Adipocyte (in vitro differentiated cells): ENCODE measurements around the gene HACD2.

ENCODE experiments used
- DNase-seq: peaks from one replicate; pipeline ENCODE4 v3.0.0-alpha.2; 2015; ENCODE audit warnings: low read depth
- H3K27me3 ChIP-seq: replicated peaks from 2 replicates; pipeline ENCODE4 v1.7.0; 2013; ENCODE audit warnings: mild to moderate bottlenecking, low read length, moderate library complexity; ENCODE audit not compliant: control insufficient read depth, insufficient read depth
- H3K36me3 ChIP-seq: 2 replicates; pipeline ENCODE4 v1.7.0; 2013; ENCODE audit warnings: low read length, mild to moderate bottlenecking, moderate library complexity; ENCODE audit not compliant: control insufficient read depth, insufficient read depth, severe bottlenecking
- H3K4me1 ChIP-seq: 2 replicates; pipeline ENCODE4 v1.7.0; 2013; ENCODE audit warnings: mild to moderate bottlenecking, low read length, moderate library complexity; ENCODE audit not compliant: control insufficient read depth, insufficient read depth
- H3K4me3 ChIP-seq: 2 replicates; pipeline ENCODE4 v1.7.0; 2013; ENCODE audit warnings: mild to moderate bottlenecking, low read length, moderate library complexity
- H3K9ac ChIP-seq: 2 replicates; pipeline ENCODE4 v1.7.0; 2013; ENCODE audit warnings: mild to moderate bottlenecking, low read length, moderate library complexity
- H3K9me3 ChIP-seq: 2 replicates; pipeline ENCODE4 v1.7.0; 2013; ENCODE audit warnings: mild to moderate bottlenecking, low read length, moderate library complexity; ENCODE audit not compliant: control insufficient read depth

Gene HACD2

GRCh38 chr3:123479891-123480290 is 105.0 kb downstream of the HACD2 start:
- H3K9me3 ChIP-seq, result no peaks in the 10 kb centered on the region
- no peak overlapping the region for H3K4me3 ChIP-seq
- H3K9ac ChIP-seq, result no peak overlapping the region
- H3K4me1 ChIP-seq, result no peaks in the 10 kb centered on the region
- peaks cover 42% of the 10 kb centered on the region for H3K27me3 ChIP-seq
- no peak for DNase-seq
- H3K36me3 ChIP-seq, result no peaks in the 10 kb centered on the region

GRCh38 chr3:123478314-123478713 is 106.5 kb downstream of the HACD2 start:
- Histone ChIP-seq H3K4me3 (no peak overlapping the region), H3K36me3 (no peaks in the 10 kb centered on the region), H3K9ac (no peak overlapping the region), H3K4me1 (no peaks in the 10 kb centered on the region), H3K9me3 (no peaks in the 10 kb centered on the region), H3K27me3 (peaks cover 47% of the 10 kb centered on the region)
- DNase-seq, result no peak

DNA sequence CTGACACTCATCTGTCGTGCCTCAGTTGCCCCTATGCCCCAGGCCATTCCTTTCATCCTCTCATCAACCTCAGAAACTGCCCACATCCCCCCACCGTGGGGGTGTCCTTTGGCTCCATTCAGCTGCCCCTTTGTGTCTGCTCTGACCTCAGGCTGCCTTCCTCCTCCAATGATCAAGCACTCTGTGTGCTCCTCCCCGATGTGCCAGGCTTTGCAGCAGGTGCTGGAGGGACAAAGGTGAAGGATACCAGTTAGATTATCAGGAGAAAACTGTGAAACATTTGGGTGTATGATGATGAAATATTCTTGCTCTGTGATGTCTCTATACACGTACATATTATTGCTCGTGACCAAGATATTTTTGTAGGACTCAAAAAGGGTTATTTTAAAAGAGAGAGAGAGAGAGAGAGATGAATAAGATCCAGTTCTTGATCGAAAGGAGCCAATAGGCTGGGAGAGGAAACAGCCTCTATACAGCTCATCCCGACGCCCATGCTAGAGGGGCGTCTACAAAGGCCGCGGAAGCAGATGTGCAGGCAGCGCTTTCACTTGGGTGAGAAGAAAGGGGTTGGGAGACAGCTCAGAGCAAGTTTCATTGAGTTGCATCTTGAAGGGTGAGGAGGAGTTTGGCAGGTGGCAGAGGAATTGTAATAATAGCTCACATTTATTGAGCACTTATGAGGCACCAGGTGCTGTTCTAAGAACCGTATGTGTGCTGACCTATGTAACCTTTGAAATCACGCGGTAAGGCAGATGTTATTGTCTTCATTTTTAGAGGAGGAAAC is 107.7 kb downstream of the HACD2 start:
- Histone ChIP-seq H3K9ac (no peak overlapping the region), H3K4me3 (no peak overlapping the region), H3K4me1 (no peaks in the 10 kb centered on the region), H3K9me3 (no peaks in the 10 kb centered on the region), H3K27me3 (peaks cover 47% of the 10 kb centered on the region), H3K36me3 (no peaks in the 10 kb centered on the region)
- no peak for DNase-seq

GRCh38 chr3:123475786-123476185 is 109.1 kb downstream of the HACD2 start:
- Histone ChIP-seq H3K9ac (no peak overlapping the region), H3K27me3 (peaks cover 61% of the 10 kb centered on the region), H3K4me3 (no peak overlapping the region), H3K9me3 (no peaks in the 10 kb centered on the region), H3K4me1 (no peaks in the 10 kb centered on the region), H3K36me3 (no peaks in the 10 kb centered on the region)
- DNase-seq, result no peak

DNA sequence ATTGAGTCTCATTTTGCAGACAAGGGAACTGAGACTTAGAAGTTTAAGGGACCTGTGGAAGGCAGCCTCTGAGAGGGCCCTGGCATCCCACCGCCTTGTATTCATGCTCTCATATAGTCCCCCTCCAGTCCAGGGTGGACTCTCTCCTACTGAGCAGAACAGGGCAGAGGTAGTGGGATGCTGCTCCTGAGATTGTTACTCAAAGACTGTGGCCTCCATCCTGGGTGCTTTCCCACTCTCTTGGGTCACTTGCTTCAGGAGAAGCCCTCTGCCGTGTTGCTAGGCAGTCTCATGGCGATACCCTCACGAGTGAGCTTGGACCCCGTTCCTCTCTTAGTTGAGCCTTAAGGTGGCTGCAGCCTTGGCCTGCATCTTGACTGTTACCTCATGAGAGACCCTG is 113.7 kb downstream of the HACD2 start:
- H3K27me3 ChIP-seq, result peaks cover 60% of the 10 kb centered on the region
- H3K4me3 ChIP-seq, result no peak overlapping the region
- no peaks in the 10 kb centered on the region for H3K36me3 ChIP-seq
- no peak for DNase-seq
- no peaks in the 10 kb centered on the region for H3K4me1 ChIP-seq
- no peak overlapping the region for H3K9ac ChIP-seq
- H3K9me3 ChIP-seq, result no peaks in the 10 kb centered on the region

DNA sequence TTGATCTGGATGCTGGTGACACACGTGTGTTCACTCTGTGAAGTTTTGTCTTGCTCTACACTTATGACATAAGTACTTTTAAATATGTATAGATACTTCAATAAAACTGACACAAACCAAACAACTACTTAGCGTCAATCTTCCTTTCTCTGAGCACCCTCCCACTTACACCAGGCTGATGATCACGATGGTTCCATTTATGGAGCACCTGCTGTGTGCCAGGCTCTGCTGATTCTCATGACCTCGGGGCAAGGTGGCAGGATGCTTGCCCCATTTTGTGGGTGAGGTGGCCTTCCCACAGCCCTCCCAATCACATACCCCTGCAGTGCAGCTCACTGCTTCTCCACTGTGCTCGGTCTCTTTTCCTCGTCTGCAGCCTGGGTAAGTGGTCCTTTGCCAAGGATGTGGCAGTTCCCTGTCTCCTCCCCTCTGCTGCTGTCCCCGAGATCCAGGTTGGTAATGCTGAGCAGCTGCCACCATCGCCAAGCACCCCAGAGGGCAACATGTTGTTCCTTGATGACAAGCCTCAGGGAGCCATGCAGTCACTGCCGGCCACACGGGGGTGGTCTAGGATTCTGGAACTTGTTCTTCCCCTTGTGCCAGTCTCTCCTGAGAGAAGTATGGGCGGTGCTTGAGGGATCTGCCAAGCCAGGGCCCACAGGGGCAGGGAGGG is 115.4 kb downstream of the HACD2 start:
- H3K4me3 ChIP-seq, result no peak overlapping the region
- peaks cover 65% of the 10 kb centered on the region for H3K27me3 ChIP-seq
- no peak for DNase-seq
- H3K4me1 ChIP-seq, result no peaks in the 10 kb centered on the region
- H3K9ac ChIP-seq, result no peak overlapping the region
- no peaks in the 10 kb centered on the region for H3K9me3 ChIP-seq
- no peaks in the 10 kb centered on the region for H3K36me3 ChIP-seq

DNA sequence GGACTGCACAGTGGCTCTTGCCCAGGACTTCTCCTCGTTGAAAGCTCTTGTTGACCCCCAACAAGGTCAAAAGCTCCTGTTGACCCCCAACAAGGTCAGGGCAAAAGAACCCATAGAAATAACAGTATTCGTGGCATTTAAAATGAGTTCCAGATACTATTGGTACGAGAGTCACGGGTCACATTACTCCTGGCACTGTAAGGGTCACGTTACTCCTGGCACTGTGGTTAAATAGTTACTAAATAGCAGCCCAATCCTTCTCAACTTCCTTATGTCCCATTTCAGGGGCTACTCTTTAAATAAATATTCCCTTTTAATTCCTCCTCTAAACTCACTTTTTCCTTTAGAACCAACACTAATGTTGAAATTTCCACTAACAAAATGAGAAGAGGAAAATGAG is 117.8 kb downstream of the HACD2 start:
- Histone ChIP-seq H3K27me3 (peaks cover 80% of the 10 kb centered on the region), H3K36me3 (no peaks in the 10 kb centered on the region)
- no peak for DNase-seq

DNA sequence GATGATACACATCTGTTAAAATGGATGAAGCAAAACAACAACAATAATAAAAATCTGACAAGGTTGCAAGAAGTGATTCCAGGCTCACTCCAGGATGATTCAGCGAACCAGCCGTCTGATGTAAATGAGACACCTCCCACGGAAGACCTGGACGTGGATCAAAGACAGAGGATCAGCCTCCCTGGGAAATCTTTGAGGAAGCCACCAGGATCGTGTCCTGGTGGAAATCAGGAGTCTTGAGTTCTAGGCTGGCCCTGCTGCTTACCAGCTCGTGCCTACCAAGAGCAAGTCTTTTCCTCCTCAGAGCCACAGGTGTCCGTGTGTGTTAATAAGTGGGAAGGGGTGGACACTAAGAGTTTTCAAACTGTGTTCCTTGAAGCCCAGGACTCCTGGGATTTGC is 120.6 kb downstream of the HACD2 start:
- peaks cover 4% of the 10 kb centered on the region for H3K4me1 ChIP-seq
- H3K9ac ChIP-seq, result no peak overlapping the region
- H3K27me3 ChIP-seq, result peaks cover 75% of the 10 kb centered on the region
- no peaks in the 10 kb centered on the region for H3K9me3 ChIP-seq
- no peaks in the 10 kb centered on the region for H3K36me3 ChIP-seq
- DNase-seq, result no peak
- no peak overlapping the region for H3K4me3 ChIP-seq

More for the DNA sequence above, 117.8 kb downstream of the HACD2 start:
- Histone ChIP-seq H3K4me1 (no peaks in the 10 kb centered on the region), H3K9ac (no peak overlapping the region), H3K4me3 (no peak overlapping the region), H3K9me3 (no peaks in the 10 kb centered on the region)

- Histone ChIP-seq H3K4me1 (peaks cover 4% of the 10 kb centered on the region), H3K9ac (no peak overlapping the region), H3K4me3 (no peak overlapping the region), H3K27me3 (peaks cover 70% of the 10 kb centered on the region), H3K9me3 (no peaks in the 10 kb centered on the region), H3K36me3 (no peaks in the 10 kb centered on the region)
- peak; percentile 9 for DNase-seq
Observed at GRCh38 chr3:123459862-123460261, 125.0 kb downstream of the HACD2 start.

DNA sequence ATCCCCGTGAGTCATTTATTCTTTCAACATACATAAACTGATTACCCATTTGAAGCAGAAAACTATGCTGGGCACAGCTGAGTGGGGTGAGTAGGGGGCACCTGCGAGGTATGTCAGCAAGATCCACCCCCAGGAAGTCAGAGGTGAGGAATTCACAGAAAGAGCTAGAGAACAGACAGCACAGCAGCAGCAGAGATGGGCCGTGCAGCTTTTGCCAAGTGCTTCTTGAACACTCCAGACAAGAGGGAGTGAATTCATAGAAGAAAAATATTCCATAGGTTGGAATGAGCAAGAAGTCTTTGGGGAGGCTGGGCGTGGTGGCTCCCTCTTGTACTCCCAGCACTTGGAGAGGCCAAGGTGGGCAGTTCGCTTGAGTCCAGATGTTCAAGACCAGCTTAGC is 126.6 kb downstream of the HACD2 start:
- no peaks in the 10 kb centered on the region for H3K9me3 ChIP-seq
- H3K4me3 ChIP-seq, result no peak overlapping the region
- H3K4me1 ChIP-seq, result peaks cover 4% of the 10 kb centered on the region
- DNase-seq, result no peak
- H3K36me3 ChIP-seq, result no peaks in the 10 kb centered on the region
- H3K27me3 ChIP-seq, result peaks cover 68% of the 10 kb centered on the region
- H3K9ac ChIP-seq, result no peak overlapping the region

- H3K9ac ChIP-seq, result no peak overlapping the region
- no peak for DNase-seq
- no peaks in the 10 kb centered on the region for H3K9me3 ChIP-seq
- H3K36me3 ChIP-seq, result no peaks in the 10 kb centered on the region
- H3K4me1 ChIP-seq, result peaks cover 4% of the 10 kb centered on the region
- peaks cover 67% of the 10 kb centered on the region for H3K27me3 ChIP-seq
- H3K4me3 ChIP-seq, result no peak overlapping the region
Observed at GRCh38 chr3:123457841-123458240, 127.0 kb downstream of the HACD2 start.
